Fibroblast of peridontal ligament (primary cell): Measurements from ENCODE around the gene LBHD2.

Experiments used
- DNase-seq: peaks from one replicate; pipeline ENCODE4 v3.0.0-alpha.2; 2010; ENCODE audit errors: extremely low read depth

LBHD2 gene

GRCh38 chr14:103068351-103069073, 15.5 kb upstream of the LBHD2 start:
- DNase-seq, result no peak

GRCh38 chr14:103070263-103070885, 13.6 kb upstream of the LBHD2 start:
- no peak for DNase-seq

- no peak for DNase-seq
These were observed 13.0 kb upstream of the LBHD2 start for GRCh38 chr14:103070971-103071542.

- DNase-seq, result no peak
These were observed 12.3 kb upstream of the LBHD2 start for GRCh38 chr14:103071544-103072251.

GRCh38 chr14:103072595-103073366, 11.2 kb upstream of the LBHD2 start:
- DNase-seq, result no peak

- DNase-seq, result no peak
These were observed 10.6 kb upstream of the LBHD2 start for GRCh38 chr14:103073367-103073875.

GRCh38 chr14:103073876-103074728, 9.9 kb upstream of the LBHD2 start:
- DNase-seq, result no peak

GRCh38 chr14:103074729-103075367, 9.2 kb upstream of the LBHD2 start:
- no peak for DNase-seq

GRCh38 chr14:103078420-103078749, 5.6 kb upstream of the LBHD2 start:
- DNase-seq, result peak; percentile 73

GRCh38 chr14:103078860-103079587, 5.0 kb upstream of the LBHD2 start:
- DNase-seq, result no peak

GRCh38 chr14:103081951-103082350, 2.1 kb upstream of the LBHD2 start:
- DNase-seq, result no peak

- no peak for DNase-seq
These were observed 1.4 kb downstream of the LBHD2 start for GRCh38 chr14:103085106-103086091.

GRCh38 chr14:103086771-103087342, 2.8 kb downstream of the LBHD2 start:
- DNase-seq, result no peak

- DNase-seq, result no peak
These were observed 3.4 kb downstream of the LBHD2 start for GRCh38 chr14:103087343-103087835.

GRCh38 chr14:103088921-103089320, 4.9 kb downstream of the LBHD2 start:
- DNase-seq, result no peak

GRCh38 chr14:103089386-103090335, 5.7 kb downstream of the LBHD2 start:
- no peak for DNase-seq
